Activated naive CD4-positive, alpha-beta T cell treated with anti-CD3 and anti-CD28 coated beads, Interleukin-2, amount 10 ng/mL, durations not matched to agents 7 days and 5 days (primary cell): ENCODE measurements around the gene RARG.

Experiments used
- CTCF ChIA-PET: fragments of 350-600 bp; sonication (Branson Sonifier 250); formaldehyde crosslinking; loops from one replicate; lab custom pipeline; 2021; ENCODE audit warnings: antibody characterized with exemption; lab: Charles Lee
- DNase-seq: peaks from one replicate; pipeline ENCODE4 v3.0.0-alpha.2; 2020
- H3K27ac Mint-ChIP-seq: one replicate; pipeline ENCODE4 v1.8.0; 2021; ENCODE audit warnings: mild to moderate bottlenecking, moderate library complexity, mixed read lengths
- H3K27me3 Mint-ChIP-seq: one replicate; pipeline ENCODE4 v1.8.0; 2021; ENCODE audit warnings: mild to moderate bottlenecking, mixed read lengths
- H3K36me3 Mint-ChIP-seq: one replicate; pipeline ENCODE4 v1.8.0; 2021; ENCODE audit warnings: mixed read lengths
- H3K4me1 Mint-ChIP-seq: one replicate; pipeline ENCODE4 v1.8.0; 2021; ENCODE audit warnings: mixed read lengths
- H3K4me3 Mint-ChIP-seq: one replicate; pipeline ENCODE4 v1.8.0; 2021; ENCODE audit warnings: mild to moderate bottlenecking, moderate library complexity, mixed read lengths
- H3K9me3 Mint-ChIP-seq: one replicate; pipeline ENCODE4 v1.8.0; 2021; ENCODE audit warnings: mixed read lengths

The RARG gene

DNA sequence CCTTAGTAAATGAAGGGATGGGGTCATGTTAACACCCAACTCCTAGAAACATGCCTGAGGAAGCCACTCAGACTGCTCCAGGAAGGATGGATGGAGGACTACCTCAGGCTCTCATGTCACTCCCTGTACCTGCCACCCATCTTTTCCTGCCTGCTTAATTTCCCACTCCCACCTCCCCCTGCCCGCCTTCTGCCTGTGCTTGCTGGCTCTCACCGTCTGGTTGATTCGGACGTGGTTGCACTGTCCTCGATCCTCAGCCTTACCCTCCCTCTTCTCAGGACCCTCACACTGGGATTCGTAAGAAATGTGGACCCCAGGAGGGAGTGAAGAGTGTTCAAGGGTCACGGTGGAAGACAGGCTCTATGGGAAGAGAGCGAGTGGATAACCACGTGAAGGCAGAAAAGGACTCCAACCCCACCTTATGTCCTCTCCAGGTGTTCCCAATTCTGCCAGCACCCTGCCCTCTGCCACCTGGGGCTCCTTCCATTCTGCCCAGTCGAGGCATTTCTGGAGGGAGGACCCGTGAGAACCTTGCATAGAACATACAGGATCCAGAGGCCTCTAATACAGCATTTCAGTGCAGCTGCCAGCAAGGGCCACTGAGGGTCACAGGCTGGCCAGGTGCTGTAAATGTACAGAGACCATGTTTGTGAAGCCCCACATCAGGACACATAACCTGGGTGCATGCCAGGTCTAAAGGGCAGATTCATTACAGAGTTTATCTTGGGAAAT is 37.9 kb downstream of the RARG start:
- Mint-ChIP-seq H3K27ac (no peak overlapping the region), H3K4me3 (no peak overlapping the region), H3K36me3 (peaks cover 78% of the 10 kb centered on the region), H3K4me1 (peaks cover 55% of the 10 kb centered on the region), H3K27me3 (no peaks in the 10 kb centered on the region), H3K9me3 (no peaks in the 10 kb centered on the region)
- CTCF ChIA-PET: interaction anchor here (1.2 to 2.4 kb wide), 4 partner anchors 9 to 103 kb away, joined by 3 to 9 read pairs (median 4); no protein-coding TSS in a partner anchor
- no peak for DNase-seq

DNA sequence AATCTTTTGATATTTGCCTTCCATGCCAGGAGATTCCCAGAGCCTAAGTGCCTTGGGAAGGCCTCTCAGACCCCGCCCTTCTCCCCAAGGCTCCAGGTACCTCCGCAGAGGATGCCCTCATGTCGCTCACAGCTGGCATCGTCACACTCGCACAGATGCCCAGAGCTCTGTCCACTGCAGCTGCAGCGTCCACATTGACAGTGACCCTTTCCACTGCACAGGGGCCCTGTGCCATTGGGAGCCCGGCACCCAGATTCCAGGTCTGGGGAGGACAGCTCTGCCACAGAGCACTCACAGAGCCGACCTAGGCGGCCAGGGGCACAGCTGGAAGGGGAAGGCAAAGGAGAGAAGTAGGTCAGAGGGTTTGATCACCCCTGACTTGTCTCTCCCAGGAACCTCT is 39.0 kb downstream of the RARG start:
- Mint-ChIP-seq H3K4me1 (peaks cover 44% of the 10 kb centered on the region), H3K27me3 (no peaks in the 10 kb centered on the region), H3K4me3 (no peak overlapping the region), H3K36me3 (peaks cover 75% of the 10 kb centered on the region), H3K27ac (peak overlapping the region; percentile 63), H3K9me3 (no peaks in the 10 kb centered on the region)
- DNase-seq: no peak
- CTCF ChIA-PET: interaction anchor here (0.8 to 1.5 kb wide), 4 partner anchors 16 to 152 kb away, joined by 3 to 6 read pairs (median 3); no protein-coding TSS in a partner anchor

DNA sequence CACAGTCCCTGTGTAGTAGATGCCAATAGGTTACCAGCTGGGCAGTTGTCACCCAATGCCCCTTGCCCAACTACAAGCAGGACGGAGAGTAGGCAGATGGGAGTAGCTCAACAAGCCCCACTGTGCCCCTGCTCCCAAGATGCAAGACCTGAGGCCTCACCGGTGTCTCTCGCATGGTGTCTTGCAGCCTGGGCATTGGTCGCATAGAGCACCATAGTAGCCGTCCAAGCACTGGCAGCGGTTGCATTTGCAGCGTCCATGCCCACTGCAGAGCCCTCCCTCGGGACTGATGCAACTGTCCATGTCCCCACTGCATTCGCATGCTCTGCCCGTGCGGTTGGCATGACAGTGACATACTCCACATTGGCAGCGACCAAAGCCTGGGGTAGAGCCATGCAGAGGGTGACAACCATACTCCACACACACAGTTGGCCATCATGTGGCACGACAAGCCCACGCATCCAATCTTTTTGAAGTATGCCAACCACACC is 39.4 kb downstream of the RARG start:
- Mint-ChIP-seq H3K36me3 (peaks cover 75% of the 10 kb centered on the region), H3K27ac (no peak overlapping the region), H3K4me3 (no peak overlapping the region), H3K4me1 (peaks cover 41% of the 10 kb centered on the region), H3K9me3 (no peaks in the 10 kb centered on the region), H3K27me3 (no peaks in the 10 kb centered on the region)
- CTCF ChIA-PET: interaction anchor here (0.8 to 1.5 kb wide), 3 partner anchors 16 to 153 kb away, joined by 3 read pairs; no protein-coding TSS in a partner anchor
- DNase-seq: no peak

DNA sequence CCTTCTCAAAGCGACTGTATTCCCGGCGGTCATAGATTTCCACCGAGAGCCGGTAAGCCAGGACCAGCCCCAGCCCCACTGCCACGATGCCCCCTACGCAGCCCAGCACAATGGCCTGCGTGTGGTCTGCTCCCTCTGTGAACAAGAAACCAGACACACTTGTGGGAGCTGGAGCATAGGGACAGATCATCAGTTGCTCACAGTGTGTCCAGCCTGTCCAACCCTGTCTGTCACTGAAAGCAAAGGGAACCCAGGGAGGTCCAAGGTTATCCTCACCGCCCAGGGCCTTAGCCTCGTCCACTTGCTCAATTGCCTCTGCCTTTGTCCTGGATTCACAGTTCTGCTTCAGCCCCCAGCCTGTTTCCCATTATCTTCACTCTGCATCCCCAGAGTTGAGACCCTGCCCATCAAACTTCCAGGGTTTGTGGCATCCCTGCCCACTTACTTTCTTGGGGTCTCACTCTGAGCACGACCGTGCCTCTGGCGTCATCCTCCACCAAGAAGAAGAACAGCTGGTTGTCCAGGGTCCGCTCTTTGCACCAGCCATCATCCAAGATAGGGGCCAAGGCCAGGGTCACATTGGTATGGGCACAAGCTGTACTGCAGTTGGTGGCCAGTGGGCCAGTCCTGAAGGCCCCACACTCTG is 40.0 kb downstream of the RARG start:
- peak overlapping the region; percentile 70 for H3K27ac Mint-ChIP-seq
- peaks cover 38% of the 10 kb centered on the region for H3K4me1 Mint-ChIP-seq
- H3K27me3 Mint-ChIP-seq: no peaks in the 10 kb centered on the region
- H3K9me3 Mint-ChIP-seq: no peaks in the 10 kb centered on the region
- no peak overlapping the region for H3K4me3 Mint-ChIP-seq
- DNase-seq: no peak
- CTCF ChIA-PET: interaction anchor here (0.8 to 2.3 kb wide), 5 partner anchors 14 to 153 kb away, joined by 3 to 22 read pairs (median 3); partner anchors contain the start of gene ITGB7
- peaks cover 77% of the 10 kb centered on the region for H3K36me3 Mint-ChIP-seq

DNA sequence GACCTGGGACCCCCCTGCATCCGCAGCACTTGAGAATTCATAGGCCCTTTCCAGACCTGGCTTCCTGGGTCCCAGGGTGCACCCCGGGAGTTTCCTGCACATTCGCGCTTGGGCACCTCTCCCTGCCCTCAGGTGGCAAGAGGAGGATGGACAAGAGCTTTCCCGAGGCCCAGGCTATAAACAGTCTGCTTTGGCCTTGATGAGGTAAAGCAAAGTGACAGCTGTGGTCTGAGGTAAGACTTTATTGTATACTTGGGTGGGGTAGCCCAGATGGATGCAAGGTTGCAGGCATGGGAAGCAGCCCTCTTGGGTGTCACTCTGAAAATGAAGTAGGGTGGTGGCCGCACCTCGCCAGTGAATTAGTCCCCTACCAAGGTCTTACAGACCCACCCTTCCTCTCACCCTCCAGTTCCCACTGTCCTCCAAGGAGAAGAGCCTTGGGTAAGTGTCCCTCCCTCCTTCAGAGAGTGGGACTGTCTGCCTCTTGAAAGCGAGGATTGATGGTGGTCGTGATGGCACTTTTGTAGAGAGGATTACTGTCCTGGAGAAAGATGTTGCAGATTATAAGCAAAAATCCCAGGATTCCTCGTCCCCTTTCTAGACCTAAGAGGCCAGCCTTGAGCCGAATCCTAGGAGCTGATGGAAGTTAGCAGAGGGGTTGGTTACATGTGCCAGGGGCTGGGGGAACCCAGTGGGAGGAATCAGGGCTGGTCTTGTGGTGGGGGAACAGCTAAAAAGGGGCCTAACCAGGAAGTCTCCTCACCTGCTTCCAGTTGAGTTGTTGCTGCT is 40.7 kb downstream of the RARG start:
- peaks cover 32% of the 10 kb centered on the region for H3K4me1 Mint-ChIP-seq
- no peaks in the 10 kb centered on the region for H3K27me3 Mint-ChIP-seq
- H3K36me3 Mint-ChIP-seq: peaks cover 75% of the 10 kb centered on the region
- DNase-seq: no peak
- CTCF ChIA-PET: interaction anchor here (1.4 to 2.3 kb wide), 3 partner anchors 15 to 132 kb away, joined by 3 to 22 read pairs (median 6); partner anchors contain the start of gene ITGB7
- no peak overlapping the region for H3K4me3 Mint-ChIP-seq
- no peaks in the 10 kb centered on the region for H3K9me3 Mint-ChIP-seq
- no peak overlapping the region for H3K27ac Mint-ChIP-seq

DNA sequence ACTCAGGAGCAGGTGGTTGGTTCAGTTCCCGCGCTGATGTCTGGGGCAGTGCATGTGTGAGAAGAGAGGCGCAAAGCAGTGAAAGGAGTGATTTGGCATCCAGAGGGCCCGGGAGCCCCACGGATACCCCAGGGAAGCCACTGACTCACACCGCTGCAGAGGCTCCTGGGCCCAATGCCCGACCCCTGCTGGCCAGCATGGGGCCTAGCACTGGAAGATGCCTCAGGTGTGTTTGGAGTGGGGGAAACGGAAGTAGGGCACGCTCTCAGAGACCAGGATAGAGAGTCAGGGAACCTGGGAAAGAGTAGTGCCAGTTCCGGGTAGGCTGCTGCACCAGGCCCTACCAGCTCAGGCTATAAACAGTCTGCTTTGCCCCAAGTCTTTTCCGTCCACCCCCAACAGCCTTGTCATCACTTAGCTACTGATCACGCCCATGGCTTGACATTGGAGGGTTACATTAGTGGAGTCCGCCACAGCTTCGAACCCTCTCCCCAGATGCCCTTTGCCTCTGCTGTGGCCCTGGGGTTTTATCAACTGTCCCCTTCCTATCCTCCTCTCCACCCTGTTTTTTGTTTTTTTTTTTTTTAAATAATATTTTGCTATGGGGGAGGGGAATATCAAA is 41.8 kb downstream of the RARG start:
- Mint-ChIP-seq H3K9me3 (no peaks in the 10 kb centered on the region), H3K4me1 (peaks cover 27% of the 10 kb centered on the region), H3K4me3 (no peak overlapping the region), H3K36me3 (peaks cover 75% of the 10 kb centered on the region), H3K27ac (peak overlapping the region; percentile 19), H3K27me3 (no peaks in the 10 kb centered on the region)
- CTCF ChIA-PET: interaction anchor here (0.6 to 2.3 kb wide), 12 partner anchors 9 to 331 kb away, joined by 3 to 22 read pairs (median 3); partner anchors contain the start of genes CSAD, ITGB7 and ZNF740
- DNase-seq: peak; percentile 62

DNA sequence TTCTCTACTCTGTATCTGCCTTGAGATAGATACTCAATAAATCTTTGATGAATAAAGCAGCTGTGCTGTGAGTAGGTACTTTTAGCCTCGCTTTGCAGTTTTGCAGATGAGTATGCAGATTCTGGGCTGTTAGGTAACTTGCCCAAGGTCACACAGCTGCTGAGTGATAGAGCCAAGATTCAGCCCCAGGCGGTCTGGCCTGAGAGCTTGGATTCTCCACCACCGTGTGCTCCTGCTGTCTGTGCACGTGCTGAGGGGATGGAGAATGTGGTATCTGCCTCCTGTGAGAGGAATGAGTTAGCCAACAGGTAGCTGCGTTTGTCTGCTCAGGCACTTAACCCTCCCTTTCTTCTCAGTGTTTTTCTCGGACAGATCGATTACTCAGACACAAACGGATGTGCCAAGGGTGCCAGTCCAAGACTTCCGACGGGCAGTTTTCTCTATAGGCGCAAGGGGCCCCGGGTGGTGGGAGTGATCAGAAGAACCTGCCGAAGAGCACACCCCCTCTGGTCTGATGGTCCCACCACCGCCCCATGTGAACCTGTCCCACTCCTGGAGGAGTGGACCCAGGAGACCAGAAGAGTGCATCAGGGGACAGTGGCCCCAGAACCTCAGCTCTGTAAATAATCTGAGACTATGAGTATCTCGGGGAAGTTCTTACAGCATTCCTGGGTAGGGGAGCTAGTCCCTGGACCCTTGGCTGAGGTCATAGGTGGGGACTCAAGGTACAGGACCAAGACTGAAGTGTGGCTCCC is 44.7 kb downstream of the RARG start:
- CTCF ChIA-PET: interaction anchor here (0.8 to 2.5 kb wide), 13 partner anchors 8 to 157 kb away, joined by 3 to 15 read pairs (median 4); a partner anchor contains a TSS
- no peak for DNase-seq
- H3K4me1 Mint-ChIP-seq: peaks cover 49% of the 10 kb centered on the region
- H3K9me3 Mint-ChIP-seq: no peaks in the 10 kb centered on the region
- H3K36me3 Mint-ChIP-seq: peaks cover 67% of the 10 kb centered on the region
- no peaks in the 10 kb centered on the region for H3K27me3 Mint-ChIP-seq
- H3K4me3 Mint-ChIP-seq: no peak overlapping the region
- no peak overlapping the region for H3K27ac Mint-ChIP-seq

DNA sequence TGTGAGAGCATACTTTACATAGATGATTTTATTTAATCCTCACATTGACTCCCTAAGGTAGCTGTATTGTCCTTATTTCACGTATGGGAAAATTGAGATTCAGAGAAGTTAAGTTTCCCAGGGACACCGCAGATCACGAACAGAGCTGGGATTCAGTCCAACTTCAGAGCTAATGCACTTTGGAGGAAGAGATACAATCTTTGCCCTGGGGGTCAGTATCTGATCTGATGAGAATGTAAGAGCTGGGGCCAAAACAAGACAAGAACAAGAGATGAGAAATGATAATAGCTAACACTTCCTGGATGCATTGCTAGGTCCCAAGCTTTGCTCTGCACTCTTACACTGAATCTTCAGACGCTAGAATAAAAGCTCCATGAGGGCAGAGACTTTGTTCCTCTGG is 45.3 kb downstream of the RARG start:
- Mint-ChIP-seq H3K9me3 (no peaks in the 10 kb centered on the region), H3K4me3 (no peak overlapping the region), H3K27me3 (no peaks in the 10 kb centered on the region), H3K27ac (no peak overlapping the region), H3K4me1 (peaks cover 51% of the 10 kb centered on the region), H3K36me3 (peaks cover 67% of the 10 kb centered on the region)
- CTCF ChIA-PET: interaction anchor here (0.9 to 2.5 kb wide), 8 partner anchors 8 to 79 kb away, joined by 3 to 15 read pairs (median 5); a partner anchor contains a TSS
- DNase-seq: no peak

DNA sequence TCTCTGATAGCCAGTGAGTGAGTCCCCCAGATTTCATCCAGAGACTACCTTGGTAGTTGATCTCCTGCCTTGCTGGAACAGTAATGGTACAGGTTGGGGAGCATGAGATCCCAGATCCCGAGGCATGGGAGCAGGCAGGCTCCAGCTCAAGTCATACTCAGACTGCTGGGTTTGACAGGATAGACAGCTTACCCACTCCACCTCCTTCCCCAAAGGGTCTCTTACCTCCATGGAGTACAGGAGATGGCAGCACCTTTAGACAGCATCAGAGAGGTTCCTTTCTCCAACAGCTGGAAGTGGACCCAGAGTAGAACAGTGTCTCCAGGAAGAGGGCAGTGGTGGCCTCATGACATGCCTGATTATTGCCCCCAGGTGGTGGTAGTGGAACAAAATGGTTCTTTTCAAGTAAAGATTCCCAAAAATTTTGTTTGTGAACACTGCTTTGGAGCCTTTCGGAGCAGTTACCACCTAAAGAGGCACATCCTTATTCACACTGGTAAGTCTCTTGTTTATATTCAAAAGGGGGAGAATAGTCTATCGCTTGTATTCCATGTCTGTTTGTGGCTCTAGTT is 46.3 kb downstream of the RARG start:
- peaks cover 50% of the 10 kb centered on the region for H3K4me1 Mint-ChIP-seq
- H3K36me3 Mint-ChIP-seq: peaks cover 65% of the 10 kb centered on the region
- CTCF ChIA-PET: interaction anchor here (0.7 to 2.4 kb wide), 7 partner anchors 9 to 26 kb away, joined by 3 to 15 read pairs (median 3); no protein-coding TSS in a partner anchor
- no peaks in the 10 kb centered on the region for H3K9me3 Mint-ChIP-seq
- H3K27ac Mint-ChIP-seq: peak overlapping the region; percentile 58
- H3K4me3 Mint-ChIP-seq: no peak overlapping the region
- DNase-seq: no peak
- H3K27me3 Mint-ChIP-seq: no peaks in the 10 kb centered on the region

DNA sequence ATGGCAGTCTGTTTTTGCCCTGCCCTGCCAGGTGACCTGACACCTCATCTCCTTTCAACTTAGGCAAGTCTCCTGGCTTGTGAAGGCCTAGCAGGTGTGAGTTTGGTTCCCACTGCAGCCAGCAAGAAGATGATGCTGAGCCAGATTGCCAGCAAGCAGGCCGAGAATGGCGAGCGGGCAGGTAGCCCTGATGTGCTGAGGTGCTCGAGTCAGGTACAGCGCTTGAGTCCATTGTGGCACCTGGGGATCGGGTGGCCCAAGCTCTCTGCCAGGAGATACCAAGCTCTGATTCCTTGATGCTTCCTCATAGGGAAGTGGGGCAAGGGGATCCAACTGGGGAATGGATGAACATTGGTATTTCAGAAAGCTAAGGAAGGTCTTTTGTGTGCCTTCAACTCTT is 47.2 kb downstream of the RARG start:
- DNase-seq: no peak
- Mint-ChIP-seq H3K36me3 (peaks cover 62% of the 10 kb centered on the region), H3K27ac (peak overlapping the region; percentile 58), H3K4me3 (no peak overlapping the region), H3K27me3 (no peaks in the 10 kb centered on the region), H3K9me3 (no peaks in the 10 kb centered on the region), H3K4me1 (peaks cover 48% of the 10 kb centered on the region)
- CTCF ChIA-PET: interaction anchor here (0.7 to 2.4 kb wide), 6 partner anchors 10 to 27 kb away, joined by 3 to 15 read pairs (median 4); no protein-coding TSS in a partner anchor

DNA sequence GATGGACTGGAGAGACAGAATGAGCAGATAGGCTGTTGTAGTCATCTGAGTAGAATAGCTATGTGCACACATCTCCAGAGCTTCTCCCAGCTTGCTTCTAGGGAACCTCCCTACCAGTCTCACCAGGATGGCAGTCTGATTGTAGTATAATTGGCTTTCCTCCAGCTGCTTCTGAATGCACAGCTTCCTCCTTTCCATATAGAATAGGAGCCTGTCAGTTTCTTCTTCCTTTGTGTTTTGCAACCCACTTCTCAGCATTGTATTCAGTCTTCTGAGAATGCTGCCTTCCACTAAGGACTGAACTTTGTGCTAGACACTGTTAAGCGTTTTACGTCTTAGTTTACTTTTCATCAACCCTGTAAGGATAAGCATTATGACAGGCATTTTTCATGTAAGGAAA is 49.1 kb downstream of the RARG start:
- CTCF ChIA-PET: interaction anchor here (0.9 to 4.1 kb wide), 6 partner anchors 15 to 117 kb away, joined by 3 to 31 read pairs (median 4); partner anchors contain the start of gene ESPL1
- Mint-ChIP-seq H3K4me1 (peaks cover 59% of the 10 kb centered on the region), H3K27ac (no peak overlapping the region), H3K9me3 (no peaks in the 10 kb centered on the region), H3K4me3 (peak overlapping the region; percentile 88), H3K36me3 (peaks cover 54% of the 10 kb centered on the region), H3K27me3 (no peaks in the 10 kb centered on the region)
- no peak for DNase-seq

DNA sequence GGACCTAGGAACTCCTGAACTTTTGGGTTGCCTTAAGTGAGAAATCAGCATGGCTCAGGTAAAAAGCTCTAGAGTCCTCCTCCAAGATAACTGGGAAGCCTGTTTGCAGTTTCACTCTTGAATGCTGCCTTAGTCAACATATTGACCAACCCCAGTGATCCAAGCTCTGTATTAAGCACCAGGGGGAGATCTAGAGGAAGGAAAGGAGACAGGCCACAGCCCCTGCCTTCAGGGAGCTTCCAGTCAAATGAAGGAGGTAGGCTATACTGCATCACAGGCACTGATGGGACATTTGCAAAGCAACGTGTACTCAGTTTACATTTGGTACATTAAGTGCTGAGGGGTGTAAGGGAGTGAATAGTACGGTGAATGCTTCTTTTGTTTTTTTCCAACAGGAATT is 50.1 kb downstream of the RARG start:
- Mint-ChIP-seq H3K36me3 (peaks cover 46% of the 10 kb centered on the region), H3K27ac (no peak overlapping the region), H3K4me3 (peak overlapping the region; percentile 88), H3K27me3 (no peaks in the 10 kb centered on the region), H3K4me1 (peaks cover 59% of the 10 kb centered on the region), H3K9me3 (no peaks in the 10 kb centered on the region)
- CTCF ChIA-PET: interaction anchor here (1.2 to 4.1 kb wide), 8 partner anchors 8 to 106 kb away, joined by 3 to 31 read pairs (median 6); partner anchors contain the start of gene ESPL1
- DNase-seq: no peak
